ENCODE measurements around the gene NOD1.

The NOD1 gene

GRCh38 chr7:30411897-30412296 is 66.7 kb downstream of the NOD1 start:
- Histone ChIP-seq H3K27ac (ENCODE audit: extremely low read depth, low read depth, low read length) (no peak overlapping the region), H3K4me1 (ENCODE audit: control insufficient read depth, insufficient read depth, low read length) (no peaks in the 10 kb centered on the region), H3K36me3 (ENCODE audit: control insufficient read depth in 2 of 2, insufficient read depth in 1 of 2, low read length in 2 of 2) (no peaks in the 10 kb centered on the region), H3K9me3 (ENCODE audit: control insufficient read depth, insufficient read depth, low read depth, low read length) (no peaks in the 10 kb centered on the region), H3K4me3 (ENCODE audit: low read depth, low read length) (no peak overlapping the region)
- ChIA-PET POLR2A (interaction anchor here (0.6 kb wide), 1 partner anchor 73 kb away, joined by 6 read pairs; no protein-coding TSS in a partner anchor), CTCF (interaction anchor here (0.6 to 2.6 kb wide), 5 partner anchors 11 to 194 kb away, joined by 3 to 31 read pairs (median 5); partner anchors contain the start of gene ZNRF2)
- TF ChIP-seq ZNF292 (tag by site-specific recombination; IDR thresholded peaks at IDR 0.05; ENCODE audit: borderline replicate concordance, low read depth) (no peak), ZNF211 (tag by site-specific recombination; IDR thresholded peaks at IDR 0.05; ENCODE audit: low read depth) (no peak)

- H3K27ac ChIP-seq (ENCODE audit: extremely low read depth, low read depth, low read length): no peak overlapping the region
- H3K4me3 ChIP-seq (ENCODE audit: low read depth, low read length): no peak overlapping the region
- H3K36me3 ChIP-seq (ENCODE audit: control insufficient read depth in 2 of 2, insufficient read depth in 1 of 2, low read length in 2 of 2): no peaks in the 10 kb centered on the region
- TF ChIP-seq ZNF202 (tag by site-specific recombination; IDR thresholded peaks at IDR 0.05; ENCODE audit: borderline replicate concordance) (no peak), ZNF146 (tag by site-specific recombination; IDR thresholded peaks at IDR 0.05) (no peak), MEIS1 (CRISPR knock-in tag; IDR thresholded peaks at IDR 0.05; ENCODE audit: borderline replicate concordance) (no peak), ZNF639 (tag by site-specific recombination; IDR thresholded peaks at IDR 0.05) (no peak), ZNF132 (tag by site-specific recombination; IDR thresholded peaks at IDR 0.05; ENCODE audit: borderline replicate concordance) (no peak), ZNF837 (tag by site-specific recombination; IDR thresholded peaks at IDR 0.05) (no peak), ZNF777 (tag by site-specific recombination; IDR thresholded peaks at IDR 0.05; ENCODE audit: borderline replicate concordance) (no peak), ZNF704 (tag by site-specific recombination; IDR thresholded peaks at IDR 0.05) (no peak), ATF2 (tag by site-specific recombination; IDR thresholded peaks at IDR 0.05; ENCODE audit: low read depth) (no peak), KLF16 (tag by site-specific recombination; IDR thresholded peaks at IDR 0.05) (no peak), ZNF423 (tag by site-specific recombination; IDR thresholded peaks at IDR 0.05) (no peak), ZNF623 (tag by site-specific recombination; IDR thresholded peaks at IDR 0.05) (no peak)
- POLR2A ChIA-PET: no interaction called here
- no peaks in the 10 kb centered on the region for H3K9me3 ChIP-seq (ENCODE audit: control insufficient read depth, insufficient read depth, low read depth, low read length)
- peaks cover 3% of the 10 kb centered on the region; the same call in 1 of the 2 replicates for H3K4me1 ChIP-seq (ENCODE audit: control insufficient read depth, insufficient read depth, low read length)
- CTCF ChIA-PET: interaction anchor here (0.8 to 2.6 kb wide), 3 partner anchors 127 to 135 kb away, joined by 5 to 31 read pairs (median 5); partner anchors contain the start of gene ZNRF2
These were observed 67.4 kb downstream of the NOD1 start for GRCh38 chr7:30411173-30411572.

GRCh38 chr7:30406664-30407425 is 71.7 kb downstream of the NOD1 start:
- ChIA-PET POLR2A (no interaction called here), CTCF (no interaction called here)
- H3K27ac ChIP-seq (ENCODE audit: extremely low read depth, low read depth, low read length): no peak overlapping the region
- H3K36me3 ChIP-seq (ENCODE audit: control insufficient read depth in 2 of 2, insufficient read depth in 1 of 2, low read length in 2 of 2): no peaks in the 10 kb centered on the region
- no peaks in the 10 kb centered on the region for H3K9me3 ChIP-seq (ENCODE audit: control insufficient read depth, insufficient read depth, low read depth, low read length)
- peaks cover 3% of the 10 kb centered on the region; the same call in 1 of the 2 replicates for H3K4me1 ChIP-seq (ENCODE audit: control insufficient read depth, insufficient read depth, low read length)
- H3K4me3 ChIP-seq (ENCODE audit: low read depth, low read length): no peak overlapping the region
- no peak for TF ChIP-seq ZNF19 (tag by site-specific recombination; IDR thresholded peaks at IDR 0.05; ENCODE audit: low read depth)
- no peak for TF ChIP-seq ZNF146 (tag by site-specific recombination; IDR thresholded peaks at IDR 0.05)
- TF ChIP-seq ZNF670 (tag by site-specific recombination; IDR thresholded peaks at IDR 0.05; ENCODE audit: low read depth): no peak
- TF ChIP-seq ZNF184 (tag by site-specific recombination; IDR thresholded peaks at IDR 0.05): no peak
- TF ChIP-seq SALL2 (tag by site-specific recombination; IDR thresholded peaks at IDR 0.05; ENCODE audit: borderline replicate concordance): no peak
- TF ChIP-seq ZSCAN18 (tag by site-specific recombination; IDR thresholded peaks at IDR 0.05): no peak
- TF ChIP-seq ZNF175 (tag by site-specific recombination; IDR thresholded peaks at IDR 0.05): no peak
- no peak for TF ChIP-seq ATF2 (tag by site-specific recombination; IDR thresholded peaks at IDR 0.05; ENCODE audit: low read depth)
- no peak for TF ChIP-seq ZSCAN4 (tag by site-specific recombination; IDR thresholded peaks at IDR 0.05)
- no peak for TF ChIP-seq ZIC2 (tag by site-specific recombination; IDR thresholded peaks at IDR 0.05)

Measured in HEK293 (cell line).